Forelimb muscle (tissue), 1 donor: ENCODE measurements around the gene MGP. TPM values are rescaled to one million over a fixed set of nuclear protein-coding genes. Genes with fewer than 3 reads are reported as not detected.
A peak's percentile ranks its signal among the peaks of the same experiment; 100 is the strongest.

Source experiments
- DNase-seq: peaks from one replicate; pipeline ENCODE4 v3.0.0-alpha.2; 2013; ENCODE audit warnings: low read depth
- polyA plus RNA-seq: library from polyadenylated mRNA; unstranded; fragments of 120-200 nt; gene quantifications from one replicate; pipeline ENCODE4 v1.2.1, GENCODE V29; 2013; ENCODE audit not compliant: insufficient read length

Gene MGP
- polyA plus RNA-seq, 1 donor = 193 TPM

- no peak for DNase-seq
Observed at GRCh38 chr12:14868916-14869506, 16.6 kb downstream of the MGP start.

GRCh38 chr12:14860490-14860889 is 25.2 kb downstream of the MGP start:
- DNase-seq = no peak

- DNase-seq = no peak
Observed at GRCh38 chr12:14858513-14858912, 27.1 kb downstream of the MGP start.

GRCh38 chr12:14854586-14855183 is 31.0 kb downstream of the MGP start:
- DNase-seq = no peak

GRCh38 chr12:14853961-14854360 is 31.7 kb downstream of the MGP start:
- DNase-seq = no peak

GRCh38 chr12:14852880-14853279 is 32.8 kb downstream of the MGP start:
- no peak for DNase-seq

GRCh38 chr12:14850929-14851663 is 34.6 kb downstream of the MGP start:
- DNase-seq = no peak

GRCh38 chr12:14849661-14850060 is 36.0 kb downstream of the MGP start:
- peak; percentile 83 for DNase-seq

GRCh38 chr12:14846876-14847580 is 38.6 kb downstream of the MGP start:
- DNase-seq = no peak

GRCh38 chr12:14846042-14846587 is 39.5 kb downstream of the MGP start:
- no peak for DNase-seq

- DNase-seq = no peak
Observed at GRCh38 chr12:14845350-14845750, 40.3 kb downstream of the MGP start.

GRCh38 chr12:14844401-14844800 is 41.3 kb downstream of the MGP start:
- no peak for DNase-seq

GRCh38 chr12:14843425-14843887 is 42.2 kb downstream of the MGP start, which contains the start of gene ART4:
Gene ART4 (minus strand): TSS chr12:14843526. CDS start chr12:14843113, 413 bp downstream.
- DNase-seq = no peak

GRCh38 chr12:14842315-14842714 is 43.3 kb downstream of the MGP start:
- DNase-seq = no peak

GRCh38 chr12:14841761-14842160 is 43.9 kb downstream of the MGP start:
- no peak for DNase-seq

GRCh38 chr12:14840616-14841015 is 45.0 kb downstream of the MGP start:
- no peak for DNase-seq

GRCh38 chr12:14839262-14839661 is 46.4 kb downstream of the MGP start:
- DNase-seq = no peak

- no peak for DNase-seq
Observed at GRCh38 chr12:14836336-14837210, 49.1 kb downstream of the MGP start.

GRCh38 chr12:14834509-14834908 is 51.1 kb downstream of the MGP start:
- no peak for DNase-seq

GRCh38 chr12:14833952-14834351 is 51.7 kb downstream of the MGP start:
- no peak for DNase-seq

- no peak for DNase-seq
Observed at GRCh38 chr12:14833336-14833735, 52.3 kb downstream of the MGP start.
